ENCODE results near the gene KRTAP6-1. TPM values are rescaled to one million over a fixed set of nuclear protein-coding genes. Genes with fewer than 3 reads are reported as not detected.

Gene KRTAP6-1
- total RNA-seq, 1 experiment from 2014 or later, result not detected

DNA sequence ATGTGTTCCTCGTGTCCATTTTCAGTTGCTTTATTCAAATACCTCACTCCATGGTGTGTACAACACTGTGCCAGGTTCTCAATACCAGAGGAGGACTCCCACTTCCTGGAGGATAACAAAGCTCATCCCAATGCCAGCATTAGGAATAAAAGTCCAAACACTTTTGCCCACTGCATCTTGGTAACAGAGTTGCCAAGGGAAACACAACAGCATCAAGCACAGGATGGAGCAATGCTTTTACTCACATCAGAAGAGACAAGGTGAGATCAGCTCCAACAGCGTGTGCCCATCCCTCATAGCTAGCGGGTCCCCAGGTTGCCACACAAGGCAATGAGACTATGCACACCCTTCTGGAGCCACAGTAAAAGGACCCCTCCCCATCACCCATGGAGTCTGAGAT, 9.6 kb upstream of the KRTAP6-1 start:
- H3K9me2 ChIP-seq (replicated peaks; ENCODE audit: low read length), result no peaks in the 10 kb centered on the region
- H3K9ac ChIP-seq (ENCODE audit: low read length), result no peak overlapping the region
- TF ChIP-seq EZH2 (IDR thresholded peaks at IDR 0.05; ENCODE audit: low read length, unreplicated experiment) (no peak), EZH2phosphoT487 (IDR thresholded peaks at IDR 0.05; ENCODE audit: borderline replicate concordance, low read length) (no peak)
- TF ChIP-seq, protein P1, sequence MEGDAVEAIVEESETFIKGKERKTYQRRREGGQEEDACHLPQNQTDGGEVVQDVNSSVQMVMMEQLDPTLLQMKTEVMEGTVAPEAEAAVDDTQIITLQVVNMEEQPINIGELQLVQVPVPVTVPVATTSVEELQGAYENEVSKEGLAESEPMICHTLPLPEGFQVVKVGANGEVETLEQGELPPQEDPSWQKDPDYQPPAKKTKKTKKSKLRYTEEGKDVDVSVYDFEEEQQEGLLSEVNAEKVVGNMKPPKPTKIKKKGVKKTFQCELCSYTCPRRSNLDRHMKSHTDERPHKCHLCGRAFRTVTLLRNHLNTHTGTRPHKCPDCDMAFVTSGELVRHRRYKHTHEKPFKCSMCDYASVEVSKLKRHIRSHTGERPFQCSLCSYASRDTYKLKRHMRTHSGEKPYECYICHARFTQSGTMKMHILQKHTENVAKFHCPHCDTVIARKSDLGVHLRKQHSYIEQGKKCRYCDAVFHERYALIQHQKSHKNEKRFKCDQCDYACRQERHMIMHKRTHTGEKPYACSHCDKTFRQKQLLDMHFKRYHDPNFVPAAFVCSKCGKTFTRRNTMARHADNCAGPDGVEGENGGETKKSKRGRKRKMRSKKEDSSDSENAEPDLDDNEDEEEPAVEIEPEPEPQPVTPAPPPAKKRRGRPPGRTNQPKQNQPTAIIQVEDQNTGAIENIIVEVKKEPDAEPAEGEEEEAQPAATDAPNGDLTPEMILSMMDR (conservative IDR thresholded peaks at IDR 0.05; ENCODE audit: low read depth, low read length), result no peak
- peaks cover 47% of the 10 kb centered on the region for H3K4me1 ChIP-seq (ENCODE audit: insufficient read depth, low read length)
- H3K27ac ChIP-seq (ENCODE audit: low read length), result no peak overlapping the region
- BruUV-seq (replicated peaks), result no TSS peak
- H3K27me3 ChIP-seq (ENCODE audit: low read length), result no peaks in the 10 kb centered on the region
- DNase-seq (peak; percentile 12), ATAC-seq (no peak)
- no peaks in the 10 kb centered on the region for H3K79me2 ChIP-seq (ENCODE audit: low read length)
- peaks cover 4% of the 10 kb centered on the region for H3F3A ChIP-seq (ENCODE audit: low read length, unreplicated experiment)
- no peak overlapping the region for H3K4me3 ChIP-seq (ENCODE audit: low read length)
- H3K4me2 ChIP-seq (ENCODE audit: low read length), result no peak overlapping the region
- intact Hi-C loops (cut with micrococcal nuclease), result no loop called here
- H3K9me3 ChIP-seq (ENCODE audit: low read length), result no peaks in the 10 kb centered on the region
- no peaks in the 10 kb centered on the region for H3K36me3 ChIP-seq (ENCODE audit: low read depth, low read length)
- H4K20me1 ChIP-seq (ENCODE audit: low read length), result no peaks in the 10 kb centered on the region
- ChIA-PET POLR2A (ENCODE audit: unreplicated experiment) (interaction anchor here (0.7 kb wide), 1 partner anchor 1655 kb away, joined by 22 read pairs; no protein-coding TSS in a partner anchor), CTCF (interaction anchor here (1.2 kb wide), 1 partner anchor 126 kb away, joined by 3 read pairs; no protein-coding TSS in a partner anchor)
- H2AFZ ChIP-seq (ENCODE audit: low read length), result no peak overlapping the region

DNA sequence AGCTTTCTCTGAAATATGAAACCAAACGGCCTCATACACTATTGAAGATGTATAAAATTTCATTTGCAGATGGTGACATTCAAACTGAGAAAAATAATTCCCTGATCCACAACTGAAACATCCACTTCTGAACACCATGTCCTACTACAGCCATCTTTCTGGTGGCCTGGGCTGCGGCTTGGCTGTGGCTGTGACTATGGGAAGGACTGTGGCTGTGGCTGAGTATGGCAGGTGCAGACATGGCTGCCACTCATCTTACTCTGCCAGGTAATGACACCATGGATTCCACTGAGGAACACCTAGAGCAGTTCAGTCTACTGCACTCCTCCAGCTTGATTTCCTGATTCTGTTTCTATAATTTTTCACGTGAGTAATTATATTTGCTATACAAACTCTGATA, 6.8 kb upstream of the KRTAP6-1 start, which contains the start of gene KRTAP20-4:
TSS of gene KRTAP20-4 (plus strand) at position 106 of the 400 bp plus-strand sequence.
- Histone ChIP-seq H2AFZ (ENCODE audit: low read length) (peak within 1 kb of the TSS; percentile 41), H3K4me3 (ENCODE audit: low read length) (peak within 1 kb of the TSS; percentile 30; the same call in 1 of the 2 replicates), H3K9ac (ENCODE audit: low read length) (peak within 1 kb of the TSS; percentile 52), H3K36me3 (ENCODE audit: low read depth, low read length) (no peaks in the 10 kb centered on the region), H4K20me1 (ENCODE audit: low read length) (no peaks in the 10 kb centered on the region), H3K9me2 (replicated peaks; ENCODE audit: low read length) (no peaks in the 10 kb centered on the region; the same call in 1 of the 2 replicates), H3K4me2 (ENCODE audit: low read length) (peak within 1 kb of the TSS; percentile 77), H3K4me1 (ENCODE audit: insufficient read depth, low read length) (peaks cover 44% of the 10 kb centered on the region), H3F3A (ENCODE audit: low read length, unreplicated experiment) (peaks cover 4% of the 10 kb centered on the region), H3K27ac (ENCODE audit: low read length) (peak within 1 kb of the TSS; percentile 88), H3K27me3 (ENCODE audit: low read length) (no peaks in the 10 kb centered on the region), H3K79me2 (ENCODE audit: low read length) (no peaks in the 10 kb centered on the region), H3K9me3 (ENCODE audit: low read length) (no peaks in the 10 kb centered on the region)
- TF ChIP-seq EZH2phosphoT487 (IDR thresholded peaks at IDR 0.05; ENCODE audit: borderline replicate concordance, low read length) (no peak), EZH2 (IDR thresholded peaks at IDR 0.05; ENCODE audit: low read length, unreplicated experiment) (no peak)
- TF ChIP-seq, protein P1 (conservative IDR thresholded peaks at IDR 0.05; ENCODE audit: low read depth, low read length), result no peak
- BruUV-seq (replicated peaks), result TSS peak; percentile 75
- ChIA-PET CTCF (no interaction called here), POLR2A (ENCODE audit: unreplicated experiment) (no interaction called here)
- DNase-seq, result no peak
- peak; percentile 16 for ATAC-seq
- intact Hi-C loops (cut with micrococcal nuclease), result loop anchor here (2.0 kb wide), 1 partner anchor 112 kb away; no protein-coding TSS in a partner anchor

DNA sequence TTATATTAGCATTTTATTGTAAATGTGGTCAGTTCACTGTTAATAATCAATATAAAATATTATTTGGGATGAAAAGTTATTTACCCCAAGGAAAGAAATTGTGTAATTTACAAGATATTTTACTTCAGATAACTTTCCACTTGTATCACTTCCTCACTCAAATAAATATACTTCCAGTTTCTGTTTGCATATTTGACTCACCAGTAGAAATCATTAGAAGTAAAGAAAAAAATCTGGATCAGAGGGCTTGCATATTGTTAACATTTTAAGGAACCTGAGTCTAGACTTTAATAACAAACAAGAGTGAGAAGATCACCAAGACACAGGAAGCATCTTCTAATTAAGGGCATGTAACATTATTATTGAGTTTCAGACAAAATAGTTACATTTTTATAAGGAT, 6.3 kb upstream of the KRTAP6-1 start:
- H3K4me2 ChIP-seq (ENCODE audit: low read length), result peak overlapping the region; percentile 77
- BruUV-seq (replicated peaks), result no TSS peak
- H3K9me2 ChIP-seq (replicated peaks; ENCODE audit: low read length), result no peaks in the 10 kb centered on the region; the same call in 1 of the 2 replicates
- H3K79me2 ChIP-seq (ENCODE audit: low read length), result no peaks in the 10 kb centered on the region
- intact Hi-C loops (cut with micrococcal nuclease), result loop anchor here (2.0 kb wide), 1 partner anchor 113 kb away; no protein-coding TSS in a partner anchor
- ATAC-seq (peak; percentile 65), DNase-seq (peak; percentile 86)
- H3F3A ChIP-seq (ENCODE audit: low read length, unreplicated experiment), result peaks cover 4% of the 10 kb centered on the region
- peaks cover 44% of the 10 kb centered on the region for H3K4me1 ChIP-seq (ENCODE audit: insufficient read depth, low read length)
- ChIA-PET POLR2A (ENCODE audit: unreplicated experiment) (no interaction called here), CTCF (no interaction called here)
- no peaks in the 10 kb centered on the region for H3K9me3 ChIP-seq (ENCODE audit: low read length)
- TF ChIP-seq EZH2 (IDR thresholded peaks at IDR 0.05; ENCODE audit: low read length, unreplicated experiment) (no peak), EZH2phosphoT487 (IDR thresholded peaks at IDR 0.05; ENCODE audit: borderline replicate concordance, low read length) (no peak)
- TF ChIP-seq, protein P1 (conservative IDR thresholded peaks at IDR 0.05; ENCODE audit: low read depth, low read length), result no peak
- no peaks in the 10 kb centered on the region for H3K36me3 ChIP-seq (ENCODE audit: low read depth, low read length)
- H3K4me3 ChIP-seq (ENCODE audit: low read length), result peak overlapping the region; percentile 30; the same call in 1 of the 2 replicates
- H2AFZ ChIP-seq (ENCODE audit: low read length), result peak overlapping the region; percentile 41
- no peaks in the 10 kb centered on the region for H4K20me1 ChIP-seq (ENCODE audit: low read length)
- peak overlapping the region; percentile 52 for H3K9ac ChIP-seq (ENCODE audit: low read length)
- H3K27me3 ChIP-seq (ENCODE audit: low read length), result no peaks in the 10 kb centered on the region
- H3K27ac ChIP-seq (ENCODE audit: low read length), result peak overlapping the region; percentile 88

All from PC-3 (cell line).